Body of pancreas (tissue), 4 donors: ENCODE results near the gene PHF1.

Experiments
- POLR2A ChIP-seq, 3 donors: fragments of 450-650 bp; IDR thresholded peaks; one replicate each; pipeline ENCODE4 v1.6.1; 2016; ENCODE audit warnings: antibody characterized with exemption in 3 of 3, mild to moderate bottlenecking in 2 of 3
- TF ChIP-seq, protein P1 (sequence below), 7 experiments: fragments of 450-650 bp in 4 of 7; fragments of 200-600 bp in 3 of 7; sonication (generic) in 3 of 7; IDR thresholded peaks; one replicate each; pipeline ENCODE4 v1.5.1; 2016 to 2019; ENCODE audit warnings: antibody characterized with exemption in 7 of 7

DNA sequence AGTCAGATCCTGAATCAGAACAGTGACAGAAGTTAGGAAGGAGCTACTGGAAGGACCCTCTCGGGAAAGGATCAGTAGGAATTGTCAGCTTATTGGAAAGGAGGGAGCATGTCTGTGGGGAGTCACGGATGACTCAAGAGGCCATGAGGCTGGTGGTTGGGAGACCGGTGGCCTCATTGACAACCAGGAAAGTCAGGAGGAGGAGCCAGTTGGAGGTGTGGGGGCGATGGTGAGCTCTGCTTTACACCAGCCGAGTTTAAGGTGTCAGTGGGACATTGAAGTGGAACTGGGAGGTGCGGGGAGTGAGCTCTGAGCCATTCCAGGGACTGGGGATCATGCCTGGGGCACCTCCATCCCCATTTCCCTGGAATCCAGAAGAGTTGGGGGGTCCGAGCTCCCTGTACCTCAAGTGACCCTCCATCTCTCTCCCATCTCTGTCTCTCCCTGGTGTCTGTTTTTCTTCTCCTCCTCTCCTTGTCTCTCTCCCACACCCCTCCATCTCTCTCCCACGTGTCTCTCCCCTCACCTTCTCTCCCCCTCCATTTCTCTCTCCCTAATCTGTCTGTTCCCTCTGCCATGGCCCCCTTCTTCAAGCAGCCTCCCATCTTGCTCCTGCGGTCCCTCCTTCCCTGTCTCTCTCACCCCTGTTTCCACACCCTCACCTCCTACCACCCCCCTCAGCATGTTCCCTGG lies 29.3 kb downstream of the PHF1 start:
- TF ChIP-seq, protein P1, sequence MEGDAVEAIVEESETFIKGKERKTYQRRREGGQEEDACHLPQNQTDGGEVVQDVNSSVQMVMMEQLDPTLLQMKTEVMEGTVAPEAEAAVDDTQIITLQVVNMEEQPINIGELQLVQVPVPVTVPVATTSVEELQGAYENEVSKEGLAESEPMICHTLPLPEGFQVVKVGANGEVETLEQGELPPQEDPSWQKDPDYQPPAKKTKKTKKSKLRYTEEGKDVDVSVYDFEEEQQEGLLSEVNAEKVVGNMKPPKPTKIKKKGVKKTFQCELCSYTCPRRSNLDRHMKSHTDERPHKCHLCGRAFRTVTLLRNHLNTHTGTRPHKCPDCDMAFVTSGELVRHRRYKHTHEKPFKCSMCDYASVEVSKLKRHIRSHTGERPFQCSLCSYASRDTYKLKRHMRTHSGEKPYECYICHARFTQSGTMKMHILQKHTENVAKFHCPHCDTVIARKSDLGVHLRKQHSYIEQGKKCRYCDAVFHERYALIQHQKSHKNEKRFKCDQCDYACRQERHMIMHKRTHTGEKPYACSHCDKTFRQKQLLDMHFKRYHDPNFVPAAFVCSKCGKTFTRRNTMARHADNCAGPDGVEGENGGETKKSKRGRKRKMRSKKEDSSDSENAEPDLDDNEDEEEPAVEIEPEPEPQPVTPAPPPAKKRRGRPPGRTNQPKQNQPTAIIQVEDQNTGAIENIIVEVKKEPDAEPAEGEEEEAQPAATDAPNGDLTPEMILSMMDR (IDR thresholded peaks at IDR 0.05): no peak
- no peak for TF ChIP-seq POLR2A (IDR thresholded peaks at IDR 0.05)
